IPS-18a (cell line): Measurements from ENCODE around the gene PSMD1.
"Not testable (repeated sequence)": the region's sequence is repeated elsewhere in the genome, so short reads cannot be mapped to it uniquely, and the experiment has no call there.

Source experiments
- H3K27ac ChIP-seq: one replicate; pipeline ENCODE4 v1.5.1; 2013; ENCODE audit warnings: low read length
- H3K27me3 ChIP-seq: one replicate; pipeline ENCODE4 v1.6.1; 2013; ENCODE audit warnings: mild to moderate bottlenecking, low read length; ENCODE audit not compliant: control insufficient read depth, insufficient read depth
- H3K36me3 ChIP-seq: one replicate; pipeline ENCODE4 v1.6.1; 2013; ENCODE audit warnings: low read depth, low read length; ENCODE audit not compliant: control insufficient read depth
- H3K4me1 ChIP-seq: one replicate; pipeline ENCODE4 v1.6.1; 2013; ENCODE audit warnings: low read depth, low read length; ENCODE audit not compliant: control insufficient read depth
- H3K4me3 ChIP-seq: one replicate; pipeline ENCODE4 v1.5.1; 2013; ENCODE audit warnings: low read length
- H3K9ac ChIP-seq: one replicate; pipeline ENCODE4 v1.6.1; 2013; ENCODE audit warnings: mild to moderate bottlenecking, low read length, moderate library complexity
- H3K9me3 ChIP-seq: one replicate; pipeline ENCODE4 v1.6.1; 2013; ENCODE audit warnings: low read depth, low read length; ENCODE audit not compliant: control insufficient read depth

The PSMD1 gene

DNA sequence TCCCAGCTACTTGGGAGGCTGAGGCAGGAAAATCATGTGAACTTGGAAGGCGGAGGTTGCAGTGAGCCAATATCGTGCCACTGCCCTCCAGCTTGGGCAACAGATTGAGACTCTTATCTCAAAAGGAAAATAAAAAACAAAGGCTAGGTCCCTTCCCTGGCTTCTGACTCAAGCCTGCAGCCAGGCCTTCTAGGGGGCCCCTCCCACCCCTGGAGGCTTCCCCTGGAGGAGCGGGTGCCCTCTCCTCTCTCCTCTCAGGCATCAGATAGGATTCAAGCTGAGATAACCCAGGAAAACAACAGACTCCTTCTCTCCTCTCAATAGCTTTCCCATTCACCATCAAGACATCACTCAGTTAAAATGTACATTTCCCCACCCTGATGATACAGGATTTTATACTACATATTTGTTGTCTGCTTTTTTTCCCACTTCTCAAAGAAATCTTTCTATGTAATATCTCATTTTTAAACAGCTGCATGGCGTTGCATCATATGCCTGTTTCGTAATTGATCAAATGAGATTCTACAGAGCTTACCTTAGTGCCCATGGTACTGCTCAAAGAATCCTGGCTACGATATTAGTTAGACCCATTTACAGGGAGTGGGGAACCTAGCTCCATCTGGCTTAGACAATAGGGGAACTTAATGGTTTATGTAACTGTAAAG, 40.0 kb upstream of the PSMD1 start:
- Histone ChIP-seq H3K9me3 (no peaks in the 10 kb centered on the region), H3K9ac (no peak overlapping the region), H3K4me3 (no peak overlapping the region), H3K4me1 (peaks cover 10% of the 10 kb centered on the region), H3K27ac (no peak overlapping the region), H3K27me3 (no peaks in the 10 kb centered on the region), H3K36me3 (no peaks in the 10 kb centered on the region)

DNA sequence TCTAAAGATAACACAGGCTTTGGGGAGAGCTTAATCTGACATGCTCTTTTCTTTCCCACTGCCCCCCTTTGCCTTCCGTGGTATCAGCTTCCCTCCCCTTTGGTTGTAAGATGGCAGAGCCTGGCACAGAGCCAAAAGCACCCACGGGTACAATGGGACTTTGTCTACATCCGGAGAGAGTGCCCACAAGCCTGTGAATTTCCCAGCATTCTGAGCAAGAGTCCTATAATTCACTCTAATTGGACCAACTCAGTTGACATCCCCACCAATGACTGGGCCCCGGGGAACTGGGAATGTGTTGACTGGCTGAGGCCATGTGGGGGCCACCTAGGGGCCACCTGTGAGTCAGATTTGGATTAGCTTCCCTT, 39.5 kb upstream of the PSMD1 start:
- Histone ChIP-seq H3K27ac (no peak overlapping the region), H3K4me3 (no peak overlapping the region), H3K36me3 (no peaks in the 10 kb centered on the region), H3K27me3 (no peaks in the 10 kb centered on the region), H3K9ac (no peak overlapping the region), H3K4me1 (peaks cover 10% of the 10 kb centered on the region), H3K9me3 (no peaks in the 10 kb centered on the region)

DNA sequence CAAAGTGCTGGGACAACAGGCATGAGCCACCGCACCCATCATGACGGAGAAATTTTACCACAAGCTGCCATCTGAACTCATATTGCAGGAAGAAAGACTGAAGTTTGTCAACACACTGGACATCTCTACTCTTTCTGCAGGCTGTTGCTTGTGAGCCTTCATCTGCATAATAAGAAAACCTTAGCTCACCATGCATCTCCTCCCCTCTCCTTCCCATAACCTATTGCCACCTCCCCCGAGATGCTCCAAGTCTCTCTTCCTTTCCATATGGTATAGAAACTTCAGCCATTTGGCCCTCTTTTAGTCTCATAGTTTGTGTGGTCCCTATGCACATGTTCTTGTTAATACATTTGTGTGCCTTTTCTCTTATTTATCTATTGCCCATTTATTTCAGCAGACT, 38.5 kb upstream of the PSMD1 start:
- Histone ChIP-seq H3K4me1 (peaks cover 10% of the 10 kb centered on the region), H3K9me3 (no peaks in the 10 kb centered on the region), H3K27ac (no peak overlapping the region), H3K9ac (no peak overlapping the region), H3K4me3 (no peak overlapping the region), H3K27me3 (no peaks in the 10 kb centered on the region), H3K36me3 (no peaks in the 10 kb centered on the region)

DNA sequence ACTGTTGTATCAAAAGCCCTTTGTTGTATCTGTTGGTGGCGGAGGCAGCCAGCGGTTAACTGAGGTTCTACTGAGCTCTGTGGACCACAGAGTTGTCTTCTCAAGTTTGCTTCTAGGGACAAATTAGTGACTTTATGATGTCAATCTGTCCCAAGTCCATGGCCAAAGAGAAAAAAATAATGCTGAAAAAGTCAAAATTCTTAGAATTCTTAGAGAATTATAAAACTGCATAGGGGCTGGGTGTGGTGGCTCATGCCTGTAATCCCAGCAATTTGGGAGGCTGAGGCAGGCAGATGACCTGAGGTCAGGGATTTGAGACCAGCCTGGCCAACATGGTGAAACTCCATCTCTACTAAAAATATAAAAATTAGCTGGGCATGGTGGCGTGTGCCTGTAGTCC, 31.6 kb upstream of the PSMD1 start:
- H3K27me3 ChIP-seq, H3K9ac ChIP-seq, H3K36me3 ChIP-seq, H3K4me1 ChIP-seq, H3K27ac ChIP-seq, H3K4me3 ChIP-seq, H3K9me3 ChIP-seq: not testable (repeated sequence)

- Histone ChIP-seq H3K4me1 (no peaks in the 10 kb centered on the region), H3K9me3 (no peaks in the 10 kb centered on the region), H3K27me3 (peaks cover 4% of the 10 kb centered on the region), H3K9ac (no peak overlapping the region), H3K4me3 (no peak overlapping the region), H3K27ac (no peak overlapping the region), H3K36me3 (no peaks in the 10 kb centered on the region)
Measured at GRCh38 chr2:231028889-231029288, 27.8 kb upstream of the PSMD1 start.

DNA sequence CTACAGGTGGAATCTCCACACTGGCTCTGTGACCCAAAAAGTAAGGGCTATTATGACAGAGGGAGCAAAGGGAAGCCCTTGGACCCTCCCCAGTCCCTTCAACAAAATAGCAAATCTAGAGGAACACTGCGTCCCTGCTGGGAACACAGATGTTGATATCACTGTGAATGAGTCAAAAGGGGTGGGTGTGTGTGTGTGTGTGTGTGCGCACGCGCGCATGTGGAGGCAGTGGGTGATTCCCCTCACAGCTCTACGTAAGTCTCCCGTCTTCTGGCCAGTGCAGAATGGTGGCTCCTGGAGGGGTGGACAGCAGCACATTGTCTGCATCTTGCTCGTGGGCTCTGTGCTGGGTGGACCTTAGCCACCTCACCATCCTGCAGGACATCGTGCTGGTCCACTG, 27.1 kb upstream of the PSMD1 start:
- H3K4me1 ChIP-seq = no peaks in the 10 kb centered on the region
- no peaks in the 10 kb centered on the region for H3K9me3 ChIP-seq
- no peak overlapping the region for H3K9ac ChIP-seq

GRCh38 chr2:231030725-231031124, 25.9 kb upstream of the PSMD1 start:
- Histone ChIP-seq H3K36me3 (no peaks in the 10 kb centered on the region), H3K27me3 (peaks cover 16% of the 10 kb centered on the region), H3K27ac (no peak overlapping the region), H3K4me1 (no peaks in the 10 kb centered on the region), H3K9me3 (no peaks in the 10 kb centered on the region), H3K9ac (no peak overlapping the region), H3K4me3 (no peak overlapping the region)

More for the DNA sequence above, 27.1 kb upstream of the PSMD1 start:
- Histone ChIP-seq H3K27ac (no peak overlapping the region), H3K27me3 (peaks cover 10% of the 10 kb centered on the region), H3K4me3 (no peak overlapping the region), H3K36me3 (no peaks in the 10 kb centered on the region)

GRCh38 chr2:231032575-231033140, 24.0 kb upstream of the PSMD1 start:
- H3K27ac ChIP-seq = no peak overlapping the region
- no peaks in the 10 kb centered on the region for H3K36me3 ChIP-seq
- no peak overlapping the region for H3K4me3 ChIP-seq
- no peak overlapping the region for H3K9ac ChIP-seq
- H3K27me3 ChIP-seq = peaks cover 32% of the 10 kb centered on the region
- H3K9me3 ChIP-seq = no peaks in the 10 kb centered on the region
- H3K4me1 ChIP-seq = no peaks in the 10 kb centered on the region

GRCh38 chr2:231033147-231034132, 23.2 kb upstream of the PSMD1 start:
- Histone ChIP-seq H3K36me3 (no peaks in the 10 kb centered on the region), H3K27ac (no peak overlapping the region), H3K27me3 (peaks cover 38% of the 10 kb centered on the region), H3K9ac (no peak overlapping the region), H3K4me3 (no peak overlapping the region), H3K9me3 (no peaks in the 10 kb centered on the region), H3K4me1 (no peaks in the 10 kb centered on the region)

DNA sequence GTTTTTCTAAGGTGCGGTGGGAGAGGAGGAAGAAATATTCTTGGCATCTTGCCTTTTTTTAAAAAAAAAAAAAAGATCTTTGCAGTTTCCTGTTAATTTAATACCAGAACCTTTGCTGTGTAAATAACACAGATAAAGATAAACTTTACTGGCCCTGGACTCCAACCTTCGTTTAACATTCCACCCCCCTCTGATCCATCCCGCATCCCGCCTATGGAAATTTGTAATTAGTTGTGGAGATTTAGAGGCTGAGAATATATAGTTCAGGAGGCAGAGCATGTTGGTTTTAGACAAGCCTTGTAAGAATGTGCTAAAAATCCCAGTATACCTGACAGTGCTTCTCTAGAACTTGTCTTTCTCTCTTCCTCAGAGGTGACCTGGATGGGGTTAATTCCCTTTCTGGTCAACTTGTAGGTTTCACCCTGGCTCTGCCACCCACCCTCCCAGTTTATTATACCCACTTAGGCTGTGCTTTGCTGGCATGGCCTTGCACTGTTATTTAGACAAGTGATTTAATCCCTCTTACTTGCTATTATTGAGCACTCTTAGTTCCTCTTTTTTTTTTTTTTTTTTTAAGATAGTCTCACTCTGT, 22.3 kb upstream of the PSMD1 start:
- Histone ChIP-seq H3K36me3 (no peaks in the 10 kb centered on the region), H3K4me1 (no peaks in the 10 kb centered on the region), H3K4me3 (no peak overlapping the region), H3K27ac (no peak overlapping the region), H3K9me3 (no peaks in the 10 kb centered on the region), H3K9ac (no peak overlapping the region), H3K27me3 (peaks cover 47% of the 10 kb centered on the region)

- no peak overlapping the region for H3K27ac ChIP-seq
- H3K9me3 ChIP-seq = no peaks in the 10 kb centered on the region
- no peak overlapping the region for H3K4me3 ChIP-seq
- no peaks in the 10 kb centered on the region for H3K36me3 ChIP-seq
- no peak overlapping the region for H3K9ac ChIP-seq
- H3K4me1 ChIP-seq = no peaks in the 10 kb centered on the region
- H3K27me3 ChIP-seq = peaks cover 59% of the 10 kb centered on the region
Measured at GRCh38 chr2:231036131-231036530, 20.5 kb upstream of the PSMD1 start.
